HG02970 (cell line): ENCODE data around the gene TTC14.
A peak's percentile ranks its signal among the peaks of the same experiment; 100 is the strongest.

Experiments used
- ATAC-seq: cut with Tn5 transposase; IDR thresholded peaks from one replicate; pipeline ENCODE4 v1.9.1; 2021; ENCODE audit warnings: mild to moderate bottlenecking, moderate library complexity, moderate number of reproducible peaks; ENCODE audit not compliant: unreplicated experiment, low FRiP score

Gene TTC14

DNA sequence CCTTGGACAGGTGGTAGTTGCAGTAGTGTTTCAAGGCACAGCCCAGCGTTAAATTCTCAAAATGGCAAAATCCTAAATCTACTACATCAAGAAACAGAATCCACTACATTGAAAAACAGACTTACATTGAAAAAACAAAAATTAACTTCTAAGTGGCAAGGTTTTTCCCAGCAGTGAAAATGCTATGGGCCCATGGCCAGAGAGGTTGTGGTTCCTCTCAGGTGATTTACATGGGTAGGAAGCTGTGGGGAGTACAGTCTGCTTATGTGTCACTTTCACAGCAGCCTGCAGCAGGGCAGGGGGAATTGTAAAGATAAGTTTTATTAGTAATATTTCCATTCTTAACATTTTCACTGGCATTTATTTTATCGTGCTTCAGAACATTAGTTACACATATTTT, 24.9 kb downstream of the TTC14 start:
- ATAC-seq: peak; percentile 69

- ATAC-seq: no peak
Measured at GRCh38 chr3:180630371-180630770, 28.4 kb downstream of the TTC14 start.

GRCh38 chr3:180631317-180631716, 29.4 kb downstream of the TTC14 start:
- no peak for ATAC-seq

DNA sequence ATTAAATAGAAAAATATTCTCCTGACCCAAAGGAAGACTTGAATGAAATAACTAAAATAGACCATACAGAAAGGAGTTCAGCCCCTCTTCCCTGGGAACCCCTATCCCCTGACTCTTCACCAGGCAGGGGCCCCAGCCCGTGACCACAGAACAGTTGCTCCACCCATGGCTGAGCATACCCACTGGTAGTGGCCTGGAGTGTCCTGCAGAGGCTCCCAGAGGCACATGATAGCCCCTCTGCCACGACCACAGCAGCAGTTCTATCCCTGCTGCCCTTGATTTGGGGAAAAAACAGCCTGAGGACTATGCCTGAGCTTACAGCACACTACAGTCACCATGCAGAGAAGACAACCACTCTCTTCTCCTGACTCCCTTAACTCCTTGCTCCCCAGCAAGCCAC, 31.8 kb downstream of the TTC14 start:
- ATAC-seq: no peak

GRCh38 chr3:180640987-180641386, 39.0 kb downstream of the TTC14 start:
- no peak for ATAC-seq

DNA sequence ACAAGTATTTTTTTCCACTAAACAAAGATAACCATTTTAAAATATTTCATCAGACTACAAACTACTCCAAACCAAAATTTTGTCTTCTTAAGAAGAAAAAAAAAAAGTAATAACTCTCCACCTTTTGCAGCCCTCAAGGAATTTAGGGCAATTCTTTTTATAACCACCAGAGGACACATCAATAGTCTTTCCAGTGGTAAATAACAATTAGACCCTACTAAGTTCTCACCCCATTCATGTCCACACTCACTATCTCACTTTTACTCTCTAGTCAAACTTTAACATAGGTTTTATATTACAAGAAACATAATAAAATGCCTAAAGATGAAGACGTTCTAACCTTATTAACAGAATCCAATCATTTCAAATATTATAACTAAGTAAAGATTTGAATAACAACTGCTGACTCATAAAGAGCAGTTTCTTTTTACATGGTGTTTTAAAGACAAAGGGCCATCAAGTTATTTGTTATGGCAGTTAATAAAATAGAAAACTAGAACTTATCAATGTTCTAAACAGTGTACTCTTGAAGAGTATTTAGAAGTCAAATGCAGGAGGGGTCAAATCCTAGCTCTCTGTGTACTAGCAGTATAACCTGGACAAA, 44.3 kb downstream of the TTC14 start:
- no peak for ATAC-seq

GRCh38 chr3:180656406-180656805, 54.4 kb downstream of the TTC14 start:
- no peak for ATAC-seq

DNA sequence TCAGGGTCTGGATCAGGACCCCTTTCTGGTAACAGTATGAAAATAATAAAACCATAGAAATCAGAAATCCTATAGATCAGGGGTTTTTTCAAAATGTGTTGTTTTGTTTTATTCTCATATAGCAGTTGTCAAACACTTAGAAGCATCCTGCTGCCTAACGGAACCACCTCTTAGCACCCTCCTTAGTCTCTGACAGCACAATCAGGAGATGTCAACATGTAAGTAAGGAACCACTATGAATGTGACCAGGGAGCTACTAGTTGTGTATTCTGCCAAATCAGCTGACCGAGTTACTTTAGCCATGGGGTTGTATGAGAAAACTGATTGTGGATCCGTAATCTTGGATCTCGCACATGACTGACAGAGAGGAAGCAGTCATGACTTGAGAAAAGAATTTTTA, 55.1 kb downstream of the TTC14 start:
- ATAC-seq: no peak
